ENCODE measurements around the gene PPM1K.

DNA sequence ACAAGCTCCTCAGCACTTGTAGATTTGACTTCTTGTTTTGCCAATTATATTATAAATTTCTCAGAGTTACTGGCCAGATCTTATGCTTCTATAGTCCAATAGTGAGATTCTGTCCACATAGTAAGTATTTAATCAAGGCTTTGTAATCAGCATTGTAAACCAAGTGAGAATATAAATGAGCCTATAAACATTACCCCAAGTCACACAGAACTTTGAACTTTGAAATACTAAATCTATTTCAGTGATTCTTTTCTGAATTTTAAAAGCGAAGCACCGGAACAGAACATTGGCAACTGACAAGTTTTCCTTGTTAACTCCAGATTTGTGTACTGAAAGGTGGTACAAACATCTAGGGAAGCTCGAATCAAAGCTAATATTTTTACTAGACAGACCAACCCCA, 37.2 kb downstream of the PPM1K start:
- TF ChIP-seq CTCF (IDR thresholded peaks at IDR 0.05; ENCODE audit: insufficient read depth, low read length) (no peak), POLR2AphosphoS5 (IDR thresholded peaks at IDR 0.05; ENCODE audit: low read depth) (no peak), REST (IDR thresholded peaks at IDR 0.05; ENCODE audit: insufficient replicate concordance, low read depth) (no peak), GABPA (IDR thresholded peaks at IDR 0.05; ENCODE audit: low read depth) (no peak)
